OCI-LY1 (cell line): Measurements from ENCODE around the gene NABP2.

Experiments used
- H2AFZ ChIP-seq: fragments of 200-600 bp; sonication (generic), shearing (Covaris generic); 2 replicates; pipeline ENCODE4 v1.6.0; 2014; ENCODE audit warnings: antibody characterized with exemption, mild to moderate bottlenecking, low read length
- H3F3A ChIP-seq: fragments of 200-600 bp; sonication (generic), shearing (Covaris generic); 2 replicates; pipeline ENCODE4 v1.6.0; 2014; ENCODE audit warnings: mild to moderate bottlenecking, antibody characterized with exemption, low read length, moderate library complexity; ENCODE audit not compliant: insufficient read depth
- H3K27ac ChIP-seq: fragments of 200-600 bp; sonication (generic); 2 replicates; pipeline ENCODE4 v1.5.1; 2014; ENCODE audit warnings: low read length, mixed run types, mild to moderate bottlenecking, low read depth; ENCODE audit not compliant: poor library complexity, severe bottlenecking
- H3K27me3 ChIP-seq: fragments of 200-600 bp; sonication (generic); 2 replicates; pipeline ENCODE4 v1.6.0; 2014; ENCODE audit warnings: antibody characterized with exemption, mild to moderate bottlenecking, low read length, moderate library complexity; ENCODE audit not compliant: insufficient read depth
- H3K36me3 ChIP-seq: fragments of 200-600 bp; sonication (generic); 2 replicates; pipeline ENCODE4 v1.6.1; 2014; ENCODE audit warnings: mild to moderate bottlenecking, antibody characterized with exemption, low read length, moderate library complexity, mixed read lengths; ENCODE audit not compliant: insufficient read depth
- H3K4me1 ChIP-seq: fragments of 200-600 bp; sonication (generic); 2 replicates; pipeline ENCODE4 v1.5.1; 2014; ENCODE audit warnings: mild to moderate bottlenecking, low read length, moderate library complexity; ENCODE audit not compliant: insufficient read depth, severe bottlenecking
- H3K4me2 ChIP-seq: fragments of 200-600 bp; sonication (generic), shearing (Covaris generic); 2 replicates; pipeline ENCODE4 v1.6.1; 2014; ENCODE audit warnings: low read length
- H3K4me3 ChIP-seq: fragments of 200-600 bp; sonication (generic); 2 replicates; pipeline ENCODE4 v1.5.1; 2014; ENCODE audit warnings: low read length, low read depth, mild to moderate bottlenecking, mixed read lengths; ENCODE audit not compliant: poor library complexity, severe bottlenecking
- H3K79me2 ChIP-seq: fragments of 200-600 bp; shearing (Covaris generic); 2 replicates; pipeline ENCODE4 v1.6.1; 2016; ENCODE audit warnings: mixed run types, low read length, mixed read lengths; ENCODE audit not compliant: insufficient read depth
- H3K9ac ChIP-seq: fragments of 200-600 bp; sonication (generic), shearing (Covaris generic); 2 replicates; pipeline ENCODE4 v1.6.1; 2014; ENCODE audit warnings: mild to moderate bottlenecking, low read length, mixed read lengths
- H3K9me2 ChIP-seq: fragments of 200-600 bp; sonication (generic), shearing (Covaris generic); 2 replicates; pipeline ENCODE4 v1.6.1; 2014; ENCODE audit warnings: low read depth, mild to moderate bottlenecking, low read length, mixed read lengths
- H3K9me3 ChIP-seq: fragments of 200-600 bp; shearing (Covaris generic); 2 replicates; pipeline ENCODE4 v1.6.1; 2014; ENCODE audit warnings: low read length, mixed read lengths
- H4K20me1 ChIP-seq: fragments of 200-600 bp; sonication (generic), shearing (Covaris generic); 2 replicates; pipeline ENCODE4 v1.6.0; 2016; ENCODE audit warnings: mild to moderate bottlenecking, low read length; ENCODE audit not compliant: insufficient read depth
- CTCF ChIP-seq: fragments of 200-600 bp; sonication (generic), shearing (Covaris generic); IDR thresholded peaks from 2 replicates; pipeline ENCODE4 v1.5.1; 2017; ENCODE audit warnings: mild to moderate bottlenecking, antibody characterized with exemption, low read length, moderate library complexity, mixed read lengths
- EZH2 ChIP-seq: fragments of 200-600 bp; sonication (generic), shearing (Covaris generic); IDR thresholded peaks from 2 replicates; pipeline ENCODE4 v1.8.0; 2017; ENCODE audit warnings: borderline replicate concordance, mixed run types, mild to moderate bottlenecking, antibody characterized with exemption, low read length, moderate library complexity, mixed read lengths

NABP2 gene

GRCh38 chr12:56189918-56190694, 34.0 kb upstream of the NABP2 start:
- H3K9me2 ChIP-seq: no peaks in the 10 kb centered on the region
- peaks cover 9% of the 10 kb centered on the region; the same call in 1 of the 2 replicates for H3F3A ChIP-seq
- H3K4me1 ChIP-seq: peaks cover 37% of the 10 kb centered on the region
- peak overlapping the region; percentile 78 for H3K27ac ChIP-seq
- no peak for TF ChIP-seq EZH2
- H3K4me2 ChIP-seq: peak overlapping the region; percentile 100
- H2AFZ ChIP-seq: peak overlapping the region; percentile 39; the same call in 1 of the 2 replicates
- no peaks in the 10 kb centered on the region for H4K20me1 ChIP-seq
- peaks cover 24% of the 10 kb centered on the region for H3K36me3 ChIP-seq
- no peaks in the 10 kb centered on the region for H3K27me3 ChIP-seq
- peak overlapping the region; percentile 98 for H3K9ac ChIP-seq
- H3K9me3 ChIP-seq: no peaks in the 10 kb centered on the region
- H3K4me3 ChIP-seq: peak overlapping the region; percentile 98
- H3K79me2 ChIP-seq: peaks cover 24% of the 10 kb centered on the region

GRCh38 chr12:56190695-56191155, 33.4 kb upstream of the NABP2 start:
- H4K20me1 ChIP-seq: no peaks in the 10 kb centered on the region
- H3K4me2 ChIP-seq: peak overlapping the region; percentile 100
- no peaks in the 10 kb centered on the region for H3K9me2 ChIP-seq
- H3K36me3 ChIP-seq: peaks cover 18% of the 10 kb centered on the region
- no peak for TF ChIP-seq EZH2
- no peak for TF ChIP-seq CTCF
- H3K4me1 ChIP-seq: peaks cover 37% of the 10 kb centered on the region
- no peaks in the 10 kb centered on the region for H3K9me3 ChIP-seq
- H3K9ac ChIP-seq: no peak overlapping the region; the same call in 1 of the 2 replicates
- H3F3A ChIP-seq: peaks cover 9% of the 10 kb centered on the region; the same call in 1 of the 2 replicates
- H3K79me2 ChIP-seq: peaks cover 24% of the 10 kb centered on the region
- H3K27me3 ChIP-seq: no peaks in the 10 kb centered on the region
- peak overlapping the region; percentile 78 for H3K27ac ChIP-seq
- H3K4me3 ChIP-seq: peak overlapping the region; percentile 98
- no peak overlapping the region for H2AFZ ChIP-seq

GRCh38 chr12:56192582-56192981, 31.6 kb upstream of the NABP2 start:
- no peaks in the 10 kb centered on the region; the same call in 1 of the 2 replicates for H3K36me3 ChIP-seq
- H4K20me1 ChIP-seq: no peaks in the 10 kb centered on the region
- peaks cover 28% of the 10 kb centered on the region for H3K4me1 ChIP-seq
- H3K4me2 ChIP-seq: no peak overlapping the region
- peaks cover 13% of the 10 kb centered on the region for H3K79me2 ChIP-seq
- no peaks in the 10 kb centered on the region for H3K9me2 ChIP-seq
- H3K27me3 ChIP-seq: no peaks in the 10 kb centered on the region
- TF ChIP-seq CTCF: no peak
- no peak for TF ChIP-seq EZH2
- H3K9me3 ChIP-seq: no peaks in the 10 kb centered on the region
- no peak overlapping the region for H3K4me3 ChIP-seq
- H3F3A ChIP-seq: peaks cover 9% of the 10 kb centered on the region; the same call in 1 of the 2 replicates
- no peak overlapping the region for H3K27ac ChIP-seq
- H3K9ac ChIP-seq: no peak overlapping the region
- no peak overlapping the region for H2AFZ ChIP-seq
